NCI-H524 treated with DMSO at 0.1 percent for 48 hours (cell line): ENCODE results near the gene CHPF2.
A peak's percentile ranks its signal among the peaks of the same experiment; 100 is the strongest.

ENCODE experiments used
- DNase-seq: peaks from one replicate; lab custom pipeline; 2025; lab: John Stamatoyannopoulos, UW

Gene CHPF2

DNA sequence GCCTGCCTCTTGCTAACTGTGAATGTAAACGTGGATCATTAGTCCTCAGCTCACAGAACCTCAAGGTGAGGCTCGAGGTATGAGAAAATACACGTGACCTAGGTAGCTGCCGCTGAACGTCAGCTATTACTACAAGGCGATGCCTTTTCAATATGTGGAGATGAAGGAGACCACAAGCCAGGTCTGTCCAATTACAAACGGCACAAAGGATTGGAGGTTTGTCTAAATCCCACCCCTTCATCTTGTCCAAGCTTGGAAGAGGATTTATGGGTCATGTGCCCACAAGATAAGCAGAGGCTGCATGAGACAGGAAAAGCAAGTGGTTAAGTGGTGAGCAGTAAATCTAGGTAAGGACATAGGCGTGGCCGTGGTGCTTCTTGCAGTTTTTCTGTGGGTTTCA, 25.4 kb upstream of the CHPF2 start:
- no peak for DNase-seq

DNA sequence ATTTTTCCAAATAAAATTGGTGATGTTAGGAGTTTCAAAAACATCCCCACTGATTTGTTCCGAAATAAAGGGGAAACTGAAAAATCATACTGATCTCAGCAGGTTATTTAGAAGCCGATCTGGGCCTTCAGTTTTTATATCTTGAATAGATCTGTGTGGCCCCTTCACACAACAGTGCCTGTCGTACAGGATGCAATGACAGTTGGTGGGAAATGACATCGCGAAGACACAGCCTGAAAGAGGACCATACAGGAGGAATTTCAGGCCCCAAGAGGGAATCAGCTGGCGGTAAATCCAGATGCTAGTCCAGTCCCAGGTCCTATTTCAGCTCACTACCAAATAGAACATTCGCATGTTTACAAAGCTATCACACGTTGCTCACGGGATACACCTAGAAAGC, 25.0 kb upstream of the CHPF2 start:
- no peak for DNase-seq

GRCh38 chr7:151207804-151208203, 24.5 kb upstream of the CHPF2 start:
- no peak for DNase-seq

DNA sequence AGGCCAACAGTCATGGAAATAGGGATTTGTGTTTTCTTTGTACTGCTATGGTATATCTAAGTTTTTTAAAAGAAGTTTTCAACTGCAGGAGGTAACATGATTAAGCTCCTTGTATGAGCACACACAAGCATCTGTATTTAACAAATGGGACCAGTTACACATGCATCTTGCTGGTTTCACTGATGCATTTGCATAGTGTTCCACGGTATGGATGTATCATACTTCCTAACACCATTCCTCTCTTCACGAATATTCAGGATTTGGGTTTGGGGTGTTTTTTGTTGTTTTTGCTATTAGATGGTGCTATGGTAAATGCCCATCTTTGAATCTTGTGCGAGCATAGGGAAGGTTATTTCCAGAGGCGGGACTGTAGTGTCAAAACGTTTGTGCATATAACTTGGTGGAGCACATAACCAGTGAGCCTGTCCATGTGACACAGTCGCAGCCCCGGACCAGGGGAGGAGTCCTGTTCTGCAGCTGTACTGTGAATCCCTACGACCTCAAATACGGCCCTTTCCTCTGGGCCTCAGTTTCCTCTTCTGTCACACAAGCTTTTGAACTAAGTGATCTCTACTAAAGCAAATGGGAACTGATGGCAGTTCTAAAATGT, 23.9 kb upstream of the CHPF2 start:
- DNase-seq = no peak

DNA sequence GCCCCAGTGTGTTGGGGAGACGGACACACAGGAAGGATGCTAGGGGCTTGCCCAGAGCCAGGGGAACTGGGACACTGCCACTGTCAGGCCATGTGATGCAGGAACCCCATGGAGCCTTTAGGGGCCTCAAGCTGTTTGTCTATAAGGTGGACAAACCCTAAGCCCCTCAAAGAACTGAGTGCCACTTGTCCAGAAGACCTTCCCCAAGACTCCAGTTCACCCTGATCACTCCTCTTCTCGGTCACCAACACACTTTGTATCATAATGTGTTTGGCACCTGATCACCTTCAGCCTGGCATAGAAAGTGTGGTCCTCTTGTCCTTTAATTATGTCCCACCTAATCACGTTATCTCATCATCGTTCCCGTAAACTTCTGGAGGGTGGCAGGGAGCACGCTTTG, 22.7 kb upstream of the CHPF2 start:
- no peak for DNase-seq

- DNase-seq = no peak
These were observed 22.0 kb upstream of the CHPF2 start, which contains the start of gene H2BK1 for GRCh38 chr7:151210087-151210854. Gene H2BK1, minus strand, starts transcription at chr7:151210488. Its CDS starts 170 bp downstream, at chr7:151210318.

- DNase-seq = no peak
These were observed 21.0 kb upstream of the CHPF2 start for GRCh38 chr7:151211155-151211772.

- DNase-seq = no peak
These were observed 19.7 kb upstream of the CHPF2 start for GRCh38 chr7:151212626-151213025.

- DNase-seq = no peak
These were observed 18.5 kb upstream of the CHPF2 start for GRCh38 chr7:151213826-151214225.

DNA sequence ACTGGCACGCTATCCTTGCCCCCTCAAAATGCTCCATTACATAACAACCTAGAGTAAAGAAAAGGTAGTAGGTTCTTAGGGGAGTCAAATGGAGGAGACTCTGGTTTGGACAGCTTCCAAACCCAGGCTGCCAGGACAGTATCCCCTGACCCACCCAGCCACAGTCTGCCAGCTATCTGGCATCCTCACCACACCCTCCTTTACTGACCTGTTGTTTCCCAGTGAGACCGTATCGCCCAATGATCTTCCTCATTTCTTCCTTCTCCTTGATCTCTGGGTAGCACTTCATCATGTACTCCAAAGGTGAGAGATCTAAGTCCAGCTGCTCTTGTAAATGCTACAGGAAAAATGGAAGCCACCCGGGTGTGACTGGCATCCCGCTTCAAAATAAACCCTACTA, 16.9 kb upstream of the CHPF2 start:
- no peak for DNase-seq

GRCh38 chr7:151218170-151218569, 14.1 kb upstream of the CHPF2 start:
- no peak for DNase-seq

- DNase-seq = no peak
These were observed 8.6 kb upstream of the CHPF2 start for GRCh38 chr7:151223728-151224127.

GRCh38 chr7:151225948-151226510, 6.3 kb upstream of the CHPF2 start:
- DNase-seq = no peak

DNA sequence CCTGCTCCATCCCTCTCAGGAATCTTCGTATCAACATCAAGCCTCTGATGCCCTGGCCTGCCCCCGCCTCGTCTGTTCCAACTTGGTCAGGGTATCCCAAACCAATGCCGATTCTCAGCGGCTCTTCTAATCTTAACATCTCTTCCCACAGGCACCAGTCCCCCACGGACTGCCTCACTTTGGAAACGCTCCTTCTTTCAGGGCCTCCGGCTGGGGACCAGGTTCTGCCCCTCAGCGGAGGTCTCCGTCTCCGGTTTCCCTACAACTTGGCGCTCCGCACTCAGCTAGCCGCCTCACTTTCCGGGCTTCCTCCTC, 5.8 kb upstream of the CHPF2 start:
- no peak for DNase-seq

DNA sequence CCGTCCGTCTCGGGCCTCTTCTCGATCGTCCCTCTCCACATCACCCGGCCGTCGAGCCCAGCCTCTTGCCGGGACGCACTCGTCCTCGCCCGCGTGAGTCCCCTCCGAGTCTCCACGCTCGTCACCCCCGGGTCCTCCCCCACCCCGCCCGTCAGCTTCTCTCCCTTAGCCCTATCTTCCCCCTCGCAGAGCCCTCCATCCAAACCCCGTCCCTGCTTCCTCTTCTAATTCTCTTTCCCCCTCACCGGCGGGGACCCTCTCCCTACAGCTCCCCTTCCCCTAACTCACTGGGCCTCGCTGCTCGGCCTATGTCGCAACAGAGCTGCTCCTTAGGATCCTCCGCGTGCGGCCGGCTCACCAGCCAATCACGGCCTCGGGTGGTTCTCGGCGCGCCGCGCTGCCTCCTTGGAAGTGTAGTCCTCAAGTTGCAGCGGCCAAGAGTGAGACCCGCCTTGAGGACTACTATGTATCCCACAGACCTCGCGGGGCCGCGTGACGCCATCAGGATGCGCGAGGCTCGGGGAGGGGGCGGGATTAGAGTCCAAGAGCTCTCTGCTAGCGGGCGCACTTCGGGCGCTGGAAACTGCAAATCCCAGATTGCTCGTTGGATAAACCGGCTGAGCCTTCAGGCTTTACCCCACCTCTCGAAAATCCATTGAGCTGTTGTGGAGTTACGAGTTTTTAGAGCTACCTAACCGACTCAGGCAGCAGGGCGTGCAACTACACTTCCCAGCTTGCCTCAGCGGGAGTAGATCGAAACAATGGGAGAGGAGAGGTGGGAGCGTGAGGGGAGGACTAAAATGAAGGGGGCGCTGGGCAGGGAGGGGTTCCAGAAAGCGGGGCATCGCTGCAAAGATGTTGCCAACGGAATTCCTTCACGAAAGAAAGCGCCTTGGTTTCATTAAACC, 5.2 kb upstream of the CHPF2 start, which contains the start of gene ABCF2:
TSS of gene ABCF2 (minus strand) at position 331 of the 908 bp plus-strand sequence. CDS start 747 bp downstream, outside the sequence.
- peak; percentile 89 for DNase-seq

DNA sequence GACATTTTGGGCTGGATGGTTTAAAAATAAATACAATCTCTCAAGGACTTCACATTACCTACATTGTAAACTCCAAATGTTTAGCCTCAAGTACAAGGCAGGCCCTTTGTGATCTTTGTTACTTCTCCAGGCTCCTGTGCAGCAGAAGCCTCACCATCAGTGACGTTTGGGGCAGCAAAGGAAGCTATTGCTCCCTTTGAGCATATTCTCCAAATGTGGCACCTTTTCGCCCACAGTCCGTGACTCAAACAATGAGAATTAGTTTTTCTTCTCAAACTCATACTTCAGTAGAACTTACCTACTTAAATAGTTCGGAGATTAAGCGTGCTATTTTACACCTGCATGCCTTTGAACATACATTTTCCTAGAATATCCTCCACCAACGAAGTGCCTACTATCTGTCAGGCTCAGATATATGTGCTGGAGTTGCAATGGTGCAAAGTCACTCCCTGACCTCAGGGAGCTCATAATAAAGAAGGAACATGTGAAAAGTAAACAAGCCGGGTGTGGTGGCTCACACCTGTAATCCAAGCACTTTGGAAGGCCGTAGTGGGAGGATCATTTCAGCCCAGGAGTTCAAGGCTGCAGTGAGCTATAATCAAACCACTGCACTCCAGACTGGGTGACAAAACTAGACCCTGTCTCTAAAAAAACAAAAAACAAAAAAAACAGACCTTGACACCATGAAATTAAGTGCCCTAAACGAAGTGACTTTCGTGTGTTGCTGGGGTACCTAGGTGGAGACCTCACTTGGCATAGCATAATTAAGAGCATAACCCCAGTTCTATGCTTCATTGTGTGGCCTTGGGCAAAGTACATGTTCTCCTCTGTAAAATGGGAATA, 4.0 kb upstream of the CHPF2 start:
- DNase-seq = no peak

DNA sequence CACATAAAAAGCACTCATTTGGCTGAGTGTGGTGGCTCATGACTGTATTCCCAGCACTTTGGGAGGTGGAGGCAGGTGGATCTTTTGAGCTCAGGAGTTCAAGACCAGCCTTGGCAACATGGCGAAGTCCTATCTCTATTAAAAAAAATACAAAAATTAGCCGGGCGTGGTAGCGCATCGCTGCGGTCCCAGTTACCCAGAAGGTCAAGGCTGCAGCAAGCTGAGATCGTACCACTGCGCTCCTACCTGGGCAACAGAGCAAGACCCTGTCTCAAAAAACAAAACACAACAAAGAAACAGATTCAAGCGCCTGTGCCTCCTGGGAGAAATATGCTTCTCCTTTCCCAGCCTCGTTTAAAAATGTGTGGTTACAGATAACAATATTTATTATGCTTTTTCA, 3.0 kb upstream of the CHPF2 start:
- no peak for DNase-seq

- no peak for DNase-seq
These were observed 1.2 kb upstream of the CHPF2 start for GRCh38 chr7:151231080-151231479.

GRCh38 chr7:151232917-151233701, 826 bp downstream of the CHPF2 start:
- no peak for DNase-seq

- DNase-seq = no peak
These were observed 1.5 kb downstream of the CHPF2 start for GRCh38 chr7:151233804-151234203.
